ENCODE results near the gene MPND.

MPND gene

GRCh38 chr19:4369888-4370260, 26.5 kb downstream of the MPND start:
- H3K4me3 ChIP-seq (ENCODE audit: control insufficient read depth, low read depth, low read length): no peak overlapping the region
- TF ChIP-seq CTCF (IDR thresholded peaks at IDR 0.05; ENCODE audit: control insufficient read depth, insufficient read depth, low read depth, low read length, missing control alignments): peak; percentile 45
- DNase-seq (ENCODE audit: low read depth): no peak

- no peak overlapping the region for H3K4me3 ChIP-seq (ENCODE audit: control insufficient read depth, low read depth, low read length)
- no peak for TF ChIP-seq CTCF (IDR thresholded peaks at IDR 0.05; ENCODE audit: control insufficient read depth, insufficient read depth, low read depth, low read length, missing control alignments)
- no peak for DNase-seq (ENCODE audit: low read depth)
Observed at GRCh38 chr19:4370418-4371041, 27.2 kb downstream of the MPND start.

- no peak for TF ChIP-seq CTCF (IDR thresholded peaks at IDR 0.05; ENCODE audit: control insufficient read depth, insufficient read depth, low read depth, low read length, missing control alignments)
- no peak for DNase-seq (ENCODE audit: low read depth)
- H3K4me3 ChIP-seq (ENCODE audit: control insufficient read depth, low read depth, low read length): no peak overlapping the region
Observed at GRCh38 chr19:4371247-4372164, 28.1 kb downstream of the MPND start.

- no peak overlapping the region for H3K4me3 ChIP-seq (ENCODE audit: control insufficient read depth, low read depth, low read length)
- DNase-seq (ENCODE audit: low read depth): no peak
- no peak for TF ChIP-seq CTCF (IDR thresholded peaks at IDR 0.05; ENCODE audit: control insufficient read depth, insufficient read depth, low read depth, low read length, missing control alignments)
Observed at GRCh38 chr19:4372165-4373012, 29.0 kb downstream of the MPND start.

GRCh38 chr19:4373013-4373367, 29.6 kb downstream of the MPND start:
- no peak for TF ChIP-seq CTCF (IDR thresholded peaks at IDR 0.05; ENCODE audit: control insufficient read depth, insufficient read depth, low read depth, low read length, missing control alignments)
- H3K4me3 ChIP-seq (ENCODE audit: control insufficient read depth, low read depth, low read length): no peak overlapping the region
- no peak for DNase-seq (ENCODE audit: low read depth)
